Measurements from ENCODE around the gene GPR34.
"Not testable (repeated sequence)": the region's sequence is repeated elsewhere in the genome, so short reads cannot be mapped to it uniquely, and the experiment has no call there.

GPR34 gene

GRCh38 chrX:41688835-41689234 lies at the start of gene GPR34:
TSS of gene GPR34 (plus strand) at chrX:41688973. CDS start at chrX:41695634, 6,661 bp downstream.
- no peak for DNase-seq

- not testable (repeated sequence) for DNase-seq
Measured at GRCh38 chrX:41646201-41646600, 42.6 kb upstream of the GPR34 start.

- no peak for DNase-seq
Measured at GRCh38 chrX:41653125-41653524, 35.6 kb upstream of the GPR34 start.

GRCh38 chrX:41655101-41655500 lies 33.7 kb upstream of the GPR34 start:
- no peak for DNase-seq

GRCh38 chrX:41655631-41656030 lies 33.1 kb upstream of the GPR34 start:
- no peak for DNase-seq

GRCh38 chrX:41661366-41662095 lies 27.2 kb upstream of the GPR34 start:
- DNase-seq: no peak

GRCh38 chrX:41664375-41664901 lies 24.3 kb upstream of the GPR34 start:
- no peak for DNase-seq

GRCh38 chrX:41664908-41665307 lies 23.9 kb upstream of the GPR34 start:
- DNase-seq: no peak

- DNase-seq: no peak
Measured at GRCh38 chrX:41665686-41666085, 23.1 kb upstream of the GPR34 start.

- DNase-seq: no peak
Measured at GRCh38 chrX:41666251-41666650, 22.5 kb upstream of the GPR34 start.

- DNase-seq: no peak
Measured at GRCh38 chrX:41667631-41668030, 21.1 kb upstream of the GPR34 start.

GRCh38 chrX:41670112-41670511 lies 18.7 kb upstream of the GPR34 start:
- DNase-seq: no peak

- DNase-seq: no peak
Measured at GRCh38 chrX:41671082-41671481, 17.7 kb upstream of the GPR34 start.

GRCh38 chrX:41672643-41673042 lies 16.1 kb upstream of the GPR34 start:
- no peak for DNase-seq

GRCh38 chrX:41676361-41676760 lies 12.4 kb upstream of the GPR34 start:
- DNase-seq: not testable (repeated sequence)

- no peak for DNase-seq
Measured at GRCh38 chrX:41677183-41678060, 11.4 kb upstream of the GPR34 start.

- DNase-seq: no peak
Measured at GRCh38 chrX:41684138-41684537, 4.6 kb upstream of the GPR34 start.

GRCh38 chrX:41684940-41685339 lies 3.8 kb upstream of the GPR34 start:
- no peak for DNase-seq

- no peak for DNase-seq
Measured at GRCh38 chrX:41686788-41687187, 2.0 kb upstream of the GPR34 start.

GRCh38 chrX:41688156-41688555 lies 617 bp upstream of the GPR34 start:
- DNase-seq: no peak

GRCh38 chrX:41689711-41690110 lies 938 bp downstream of the GPR34 start:
- DNase-seq: no peak

GRCh38 chrX:41692162-41692749 lies 3.5 kb downstream of the GPR34 start:
- peak; percentile 2 for DNase-seq

GRCh38 chrX:41693024-41693423 lies 4.3 kb downstream of the GPR34 start:
- no peak for DNase-seq

- DNase-seq: no peak
Measured at GRCh38 chrX:41695426-41695825, 6.7 kb downstream of the GPR34 start.
